GM12878 (cell line): ENCODE data around the gene PADI4.

ENCODE experiments used
- CBX5 ChIP-seq: sonication (generic); IDR thresholded peaks from 2 replicates; pipeline ENCODE4 v1.6.1; 2016; ENCODE audit warnings: low read depth, moderate library complexity, mild to moderate bottlenecking, inconsistent platforms
- ETV6 ChIP-seq, 2 experiments: fragments of 450-650 bp in 1 of 2; IDR thresholded peaks in 1 of 2; conservative IDR thresholded peaks in 1 of 2; 2 replicates each; pipeline ENCODE4 v1.6.1; 2014; ENCODE audit warnings: antibody characterized with exemption in 1 of 2, borderline replicate concordance in 1 of 2, low read depth in 1 of 2, mild to moderate bottlenecking in 1 of 2, moderate library complexity in 1 of 2
- EZH2 ChIP-seq: IDR thresholded peaks from 2 replicates; pipeline ENCODE4 v1.6.1; 2012; ENCODE audit warnings: low read depth, mild to moderate bottlenecking, control low read depth, inconsistent platforms, low read length, borderline replicate concordance; ENCODE audit not compliant: control insufficient read depth
- GABPA ChIP-seq: IDR thresholded peaks from 2 replicates; pipeline ENCODE4 v1.6.1; 2014; ENCODE audit warnings: antibody characterized with exemption, low read depth, mild to moderate bottlenecking, inconsistent platforms
- HDAC2 ChIP-seq: fragments of 200-600 bp; sonication (generic); IDR thresholded peaks from 2 replicates; pipeline ENCODE4 v1.6.1; 2017
- IRF4 ChIP-seq: IDR thresholded peaks from 2 replicates; pipeline ENCODE4 v1.6.1; 2011; ENCODE audit warnings: low read depth, low read length
- KDM1A ChIP-seq: fragments of 200-600 bp; sonication (generic); IDR thresholded peaks from 2 replicates; pipeline ENCODE4 v1.6.1; 2016; ENCODE audit warnings: borderline replicate concordance
- MYC ChIP-seq: IDR thresholded peaks from 2 replicates; pipeline ENCODE4 v1.6.1; 2011; ENCODE audit warnings: mild to moderate bottlenecking, low read length, moderate library complexity, inconsistent platforms; ENCODE audit not compliant: insufficient read depth, insufficient replicate concordance, insufficient read length, severe bottlenecking
- NRF1 ChIP-seq: conservative IDR thresholded peaks from 2 replicates; pipeline ENCODE4 v1.6.1; 2011; ENCODE audit warnings: mild to moderate bottlenecking, low read depth, low read length, improper control_type of control experiment
- POLR2A ChIP-seq: IDR thresholded peaks from 2 replicates; pipeline ENCODE4 v1.6.1; 2011; ENCODE audit warnings: low read depth, mild to moderate bottlenecking, low read length
- TCF12 ChIP-seq: IDR thresholded peaks from 2 replicates; pipeline ENCODE4 v1.6.1; 2011; ENCODE audit warnings: low read depth, mild to moderate bottlenecking, low read length
- ZZZ3 ChIP-seq: IDR thresholded peaks from 2 replicates; pipeline ENCODE4 v1.6.1; 2011; ENCODE audit warnings: low read depth; ENCODE audit not compliant: control insufficient read depth, insufficient read length
- TF ChIP-seq, protein P1 (sequence below): IDR thresholded peaks from 2 replicates; pipeline ENCODE4 v1.6.1; 2012; ENCODE audit warnings: mild to moderate bottlenecking, low read depth, low read length
- TF ChIP-seq, protein P2 (sequence below): fragments of 450-650 bp; IDR thresholded peaks from 2 replicates; pipeline ENCODE4 v1.6.1; 2017; ENCODE audit warnings: low read depth, mild to moderate bottlenecking, moderate library complexity

DNA sequence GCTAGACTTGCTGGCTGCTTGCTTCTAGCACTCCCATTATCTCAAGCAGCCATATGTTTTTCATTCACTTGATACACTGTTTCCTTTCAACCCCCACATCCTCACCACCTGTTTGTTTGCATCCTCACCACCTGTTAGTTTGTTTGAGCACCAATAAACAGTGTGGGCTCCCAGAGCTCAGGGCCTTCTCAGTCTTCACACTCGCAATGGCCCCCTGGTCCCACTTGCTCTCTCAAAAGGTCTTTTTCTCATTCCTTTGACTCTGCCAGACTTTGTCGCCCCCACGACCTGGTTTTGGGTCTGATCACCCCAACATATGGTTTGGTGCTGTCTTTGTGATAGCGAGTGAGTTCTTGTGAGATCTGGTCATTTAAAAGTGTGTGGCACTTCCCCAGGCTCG lies 6.2 kb upstream of the PADI4 start:
- TF ChIP-seq NRF1 (no peak), IRF4 (no peak), CBX5 (no peak), TCF12 (no peak), ZZZ3 (no peak), MYC (no peak), KDM1A (no peak), ETV6 (conservative IDR thresholded peaks at IDR 0.05 in 1 of 2, IDR thresholded peaks at IDR 0.05 in 1 of 2; ENCODE audit: borderline replicate concordance in 1 of 2, low read depth in 1 of 2) (no peak), GABPA (no peak), EZH2 (no peak), HDAC2 (no peak), POLR2A (no peak)
- TF ChIP-seq, protein P1, sequence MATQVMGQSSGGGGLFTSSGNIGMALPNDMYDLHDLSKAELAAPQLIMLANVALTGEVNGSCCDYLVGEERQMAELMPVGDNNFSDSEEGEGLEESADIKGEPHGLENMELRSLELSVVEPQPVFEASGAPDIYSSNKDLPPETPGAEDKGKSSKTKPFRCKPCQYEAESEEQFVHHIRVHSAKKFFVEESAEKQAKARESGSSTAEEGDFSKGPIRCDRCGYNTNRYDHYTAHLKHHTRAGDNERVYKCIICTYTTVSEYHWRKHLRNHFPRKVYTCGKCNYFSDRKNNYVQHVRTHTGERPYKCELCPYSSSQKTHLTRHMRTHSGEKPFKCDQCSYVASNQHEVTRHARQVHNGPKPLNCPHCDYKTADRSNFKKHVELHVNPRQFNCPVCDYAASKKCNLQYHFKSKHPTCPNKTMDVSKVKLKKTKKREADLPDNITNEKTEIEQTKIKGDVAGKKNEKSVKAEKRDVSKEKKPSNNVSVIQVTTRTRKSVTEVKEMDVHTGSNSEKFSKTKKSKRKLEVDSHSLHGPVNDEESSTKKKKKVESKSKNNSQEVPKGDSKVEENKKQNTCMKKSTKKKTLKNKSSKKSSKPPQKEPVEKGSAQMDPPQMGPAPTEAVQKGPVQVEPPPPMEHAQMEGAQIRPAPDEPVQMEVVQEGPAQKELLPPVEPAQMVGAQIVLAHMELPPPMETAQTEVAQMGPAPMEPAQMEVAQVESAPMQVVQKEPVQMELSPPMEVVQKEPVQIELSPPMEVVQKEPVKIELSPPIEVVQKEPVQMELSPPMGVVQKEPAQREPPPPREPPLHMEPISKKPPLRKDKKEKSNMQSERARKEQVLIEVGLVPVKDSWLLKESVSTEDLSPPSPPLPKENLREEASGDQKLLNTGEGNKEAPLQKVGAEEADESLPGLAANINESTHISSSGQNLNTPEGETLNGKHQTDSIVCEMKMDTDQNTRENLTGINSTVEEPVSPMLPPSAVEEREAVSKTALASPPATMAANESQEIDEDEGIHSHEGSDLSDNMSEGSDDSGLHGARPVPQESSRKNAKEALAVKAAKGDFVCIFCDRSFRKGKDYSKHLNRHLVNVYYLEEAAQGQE: no peak
- TF ChIP-seq, protein P2, sequence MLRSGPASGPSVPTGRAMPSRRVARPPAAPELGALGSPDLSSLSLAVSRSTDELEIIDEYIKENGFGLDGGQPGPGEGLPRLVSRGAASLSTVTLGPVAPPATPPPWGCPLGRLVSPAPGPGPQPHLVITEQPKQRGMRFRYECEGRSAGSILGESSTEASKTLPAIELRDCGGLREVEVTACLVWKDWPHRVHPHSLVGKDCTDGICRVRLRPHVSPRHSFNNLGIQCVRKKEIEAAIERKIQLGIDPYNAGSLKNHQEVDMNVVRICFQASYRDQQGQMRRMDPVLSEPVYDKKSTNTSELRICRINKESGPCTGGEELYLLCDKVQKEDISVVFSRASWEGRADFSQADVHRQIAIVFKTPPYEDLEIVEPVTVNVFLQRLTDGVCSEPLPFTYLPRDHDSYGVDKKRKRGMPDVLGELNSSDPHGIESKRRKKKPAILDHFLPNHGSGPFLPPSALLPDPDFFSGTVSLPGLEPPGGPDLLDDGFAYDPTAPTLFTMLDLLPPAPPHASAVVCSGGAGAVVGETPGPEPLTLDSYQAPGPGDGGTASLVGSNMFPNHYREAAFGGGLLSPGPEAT: no peak
